ENCODE measurements around the gene TENM3.

DNA sequence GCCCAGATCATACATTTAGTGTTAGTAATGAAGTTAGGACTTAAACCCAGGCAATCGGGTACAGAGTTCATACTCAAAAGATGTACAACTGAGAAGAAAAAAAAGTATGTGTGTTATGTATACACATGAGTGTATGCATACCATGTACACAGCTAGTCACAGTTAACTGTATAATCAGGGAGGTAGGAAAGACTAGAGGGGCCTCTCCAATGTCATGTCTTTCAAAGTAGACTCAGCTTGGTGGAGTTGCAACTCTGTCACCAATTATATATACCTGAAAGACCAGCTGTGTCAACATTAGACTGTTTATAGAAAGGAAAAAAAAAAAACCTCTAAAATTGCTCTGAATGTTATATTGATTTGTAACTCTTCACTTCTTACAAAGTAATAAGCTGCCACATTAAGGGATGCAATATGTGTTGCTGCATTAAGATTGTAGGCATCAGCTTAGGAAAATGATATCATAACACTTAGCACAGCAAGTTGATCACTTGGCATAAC, 506.5 kb downstream of the TENM3 start:
- TF ChIP-seq, protein P1, sequence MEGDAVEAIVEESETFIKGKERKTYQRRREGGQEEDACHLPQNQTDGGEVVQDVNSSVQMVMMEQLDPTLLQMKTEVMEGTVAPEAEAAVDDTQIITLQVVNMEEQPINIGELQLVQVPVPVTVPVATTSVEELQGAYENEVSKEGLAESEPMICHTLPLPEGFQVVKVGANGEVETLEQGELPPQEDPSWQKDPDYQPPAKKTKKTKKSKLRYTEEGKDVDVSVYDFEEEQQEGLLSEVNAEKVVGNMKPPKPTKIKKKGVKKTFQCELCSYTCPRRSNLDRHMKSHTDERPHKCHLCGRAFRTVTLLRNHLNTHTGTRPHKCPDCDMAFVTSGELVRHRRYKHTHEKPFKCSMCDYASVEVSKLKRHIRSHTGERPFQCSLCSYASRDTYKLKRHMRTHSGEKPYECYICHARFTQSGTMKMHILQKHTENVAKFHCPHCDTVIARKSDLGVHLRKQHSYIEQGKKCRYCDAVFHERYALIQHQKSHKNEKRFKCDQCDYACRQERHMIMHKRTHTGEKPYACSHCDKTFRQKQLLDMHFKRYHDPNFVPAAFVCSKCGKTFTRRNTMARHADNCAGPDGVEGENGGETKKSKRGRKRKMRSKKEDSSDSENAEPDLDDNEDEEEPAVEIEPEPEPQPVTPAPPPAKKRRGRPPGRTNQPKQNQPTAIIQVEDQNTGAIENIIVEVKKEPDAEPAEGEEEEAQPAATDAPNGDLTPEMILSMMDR (IDR thresholded peaks at IDR 0.05), result no peak
- TF ChIP-seq ZFX (IDR thresholded peaks at IDR 0.05; ENCODE audit: borderline replicate concordance), result no peak
